Measurements from ENCODE around the gene EEF1G. TPM values are rescaled to one million over a fixed set of nuclear protein-coding genes. Genes with fewer than 3 reads are reported as not detected.

The EEF1G gene, protein sequence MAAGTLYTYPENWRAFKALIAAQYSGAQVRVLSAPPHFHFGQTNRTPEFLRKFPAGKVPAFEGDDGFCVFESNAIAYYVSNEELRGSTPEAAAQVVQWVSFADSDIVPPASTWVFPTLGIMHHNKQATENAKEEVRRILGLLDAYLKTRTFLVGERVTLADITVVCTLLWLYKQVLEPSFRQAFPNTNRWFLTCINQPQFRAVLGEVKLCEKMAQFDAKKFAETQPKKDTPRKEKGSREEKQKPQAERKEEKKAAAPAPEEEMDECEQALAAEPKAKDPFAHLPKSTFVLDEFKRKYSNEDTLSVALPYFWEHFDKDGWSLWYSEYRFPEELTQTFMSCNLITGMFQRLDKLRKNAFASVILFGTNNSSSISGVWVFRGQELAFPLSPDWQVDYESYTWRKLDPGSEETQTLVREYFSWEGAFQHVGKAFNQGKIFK
- 1,778 and 1,867 TPM in 2 replicates for total RNA-seq
- total RNA-seq (2013), result 3,621 TPM
- 1,359 and 1,582 TPM in 2 replicates for polyA plus RNA-seq
- 1,730 and 2,023 TPM in 2 replicates for polyA minus RNA-seq

DNA sequence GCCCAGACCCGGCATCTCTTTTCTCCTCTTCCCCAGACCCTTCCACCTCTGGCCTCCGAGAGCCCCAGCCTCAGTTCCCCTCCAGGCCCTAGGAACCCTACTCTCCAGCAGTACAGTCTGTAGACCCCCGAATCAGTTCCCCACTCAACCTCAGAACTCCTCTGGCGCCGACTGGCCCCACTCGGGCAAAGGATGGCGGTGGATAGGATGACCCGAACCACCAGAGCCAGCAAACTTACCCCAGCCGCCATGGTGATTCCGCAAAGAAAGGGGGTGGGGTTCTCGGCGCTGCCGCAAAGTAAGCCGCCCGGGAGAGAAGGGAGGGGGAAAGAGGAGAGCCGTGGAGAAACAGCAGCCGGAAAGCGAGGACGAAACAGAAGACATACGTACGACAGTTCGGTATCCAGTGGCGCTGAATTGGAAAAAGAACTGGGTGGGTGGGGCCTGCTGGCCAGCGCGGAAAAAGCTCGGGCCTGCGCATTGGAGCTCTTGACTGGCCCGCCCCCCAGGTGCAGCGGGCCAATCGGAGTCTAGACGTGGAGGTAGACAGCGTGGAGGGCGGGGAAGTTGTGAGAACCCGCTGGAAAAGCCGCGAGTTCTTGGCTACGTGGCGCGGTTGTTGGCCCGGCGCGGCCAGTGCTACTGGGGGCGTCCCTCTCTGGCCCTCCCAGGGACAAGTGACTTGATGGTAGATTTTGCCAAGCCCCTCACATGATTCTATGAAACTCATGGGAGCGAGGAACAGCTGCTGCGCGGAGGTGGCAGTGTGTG lies at the start of gene EEF1G:
Gene EEF1G, minus strand, starts transcription at position 300 of the 771 bp plus-strand sequence. Its CDS starts 49 bp downstream, at position 251.
- DNase-seq, result peak; percentile 99
- peaks cover 50% of the 10 kb centered on the region for H3K4me1 Mint-ChIP-seq

More for the DNA sequence above, at the start of gene EEF1G:
- Mint-ChIP-seq H3K27ac (peak within 1 kb of the TSS; percentile 95), H3K9me3 (ENCODE audit: insufficient read depth) (no peaks in the 10 kb centered on the region), H3K4me3 (peak within 1 kb of the TSS; percentile 92), H3K27me3 (no peaks in the 10 kb centered on the region)
- peaks cover 0 to 3% (median 0%) of the 10 kb centered on the region in 3 donors for H3K9me3 ChIP-seq (ENCODE audit: control extremely low read depth in 1 of 3, control insufficient read depth in 2 of 3, insufficient read depth in 1 of 3, low read length in 2 of 3)
- H3K4me1 ChIP-seq (ENCODE audit: control insufficient read depth in 2 of 2, insufficient read depth in 2 of 2, low read length in 2 of 2), result peaks cover 12 to 25% of the 10 kb centered on the region in 2 donors
- H3K9ac ChIP-seq (ENCODE audit: low read length), result peak within 1 kb of the TSS; percentile 86
- intact Hi-C loops (cut with micrococcal nuclease), result loop anchor here (1.0 to 5.0 kb wide), 8 partner anchors 13 to 307 kb away; partner anchors contain the start of genes BSCL2, GNG3, SLC3A2 and STX5
- H3K36me3 ChIP-seq (replicated peaks in 1 of 2; ENCODE audit: control extremely low read depth in 1 of 2, control insufficient read depth in 1 of 2, extremely low read depth in 1 of 2, insufficient read depth in 2 of 2, low read length in 1 of 2), result peaks cover 6 to 46% of the 10 kb centered on the region in 2 experiments
- no peaks in the 10 kb centered on the region for H3K27me3 ChIP-seq (replicated peaks in 1 of 4; ENCODE audit: control extremely low read depth in 1 of 4, control insufficient read depth in 3 of 4, insufficient read depth in 4 of 4, low read length in 3 of 4)
- peak; percentile 93 for ATAC-seq (ENCODE audit: low read depth)
- peak within 1 kb of the TSS; percentile 89 for H2AFZ ChIP-seq (ENCODE audit: insufficient read depth, low read depth, low read length, poor library complexity, severe bottlenecking)
- under 1% methylated on average over 41 of the region's 46 CpGs for WGBS (ENCODE audit: insufficient coverage)
- H3K79me2 ChIP-seq (ENCODE audit: control insufficient read depth, insufficient read depth, low read length), result peaks cover 18% of the 10 kb centered on the region
- peak within 1 kb of the TSS; percentile 84 to 88 for H3K27ac ChIP-seq (ENCODE audit: low read length in 2 of 2)
- TF ChIP-seq, protein P1, sequence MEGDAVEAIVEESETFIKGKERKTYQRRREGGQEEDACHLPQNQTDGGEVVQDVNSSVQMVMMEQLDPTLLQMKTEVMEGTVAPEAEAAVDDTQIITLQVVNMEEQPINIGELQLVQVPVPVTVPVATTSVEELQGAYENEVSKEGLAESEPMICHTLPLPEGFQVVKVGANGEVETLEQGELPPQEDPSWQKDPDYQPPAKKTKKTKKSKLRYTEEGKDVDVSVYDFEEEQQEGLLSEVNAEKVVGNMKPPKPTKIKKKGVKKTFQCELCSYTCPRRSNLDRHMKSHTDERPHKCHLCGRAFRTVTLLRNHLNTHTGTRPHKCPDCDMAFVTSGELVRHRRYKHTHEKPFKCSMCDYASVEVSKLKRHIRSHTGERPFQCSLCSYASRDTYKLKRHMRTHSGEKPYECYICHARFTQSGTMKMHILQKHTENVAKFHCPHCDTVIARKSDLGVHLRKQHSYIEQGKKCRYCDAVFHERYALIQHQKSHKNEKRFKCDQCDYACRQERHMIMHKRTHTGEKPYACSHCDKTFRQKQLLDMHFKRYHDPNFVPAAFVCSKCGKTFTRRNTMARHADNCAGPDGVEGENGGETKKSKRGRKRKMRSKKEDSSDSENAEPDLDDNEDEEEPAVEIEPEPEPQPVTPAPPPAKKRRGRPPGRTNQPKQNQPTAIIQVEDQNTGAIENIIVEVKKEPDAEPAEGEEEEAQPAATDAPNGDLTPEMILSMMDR (IDR thresholded peaks at IDR 0.05), result no peak
- no peak for TF ChIP-seq EZH2 (IDR thresholded peaks at IDR 0.05; ENCODE audit: borderline replicate concordance, insufficient read depth, low read depth, low read length, poor library complexity, severe bottlenecking)
- POLR2A ChIA-PET, result interaction anchor here (0.9 to 2.3 kb wide), 18 partner anchors 12 to 267 kb away, joined by 3 to 35 read pairs (median 4); partner anchors contain the start of genes B3GAT3, C11orf98, CSKMT and HNRNPUL2
- peak within 1 kb of the TSS; percentile 74 to 99 (median 80) for H3K4me3 ChIP-seq (ENCODE audit: control extremely low read depth in 1 of 5, extremely low read depth in 1 of 5, insufficient read depth in 1 of 5, low read depth in 2 of 5, low read length in 4 of 5)
- H3K4me2 ChIP-seq (replicated peaks; ENCODE audit: low read depth, low read length, poor library complexity, severe bottlenecking), result peak within 1 kb of the TSS; percentile 90
- CTCF ChIA-PET, result interaction anchor here (0.7 to 6.1 kb wide), 11 partner anchors 8 to 213 kb away, joined by 3 to 33 read pairs (median 4); partner anchors contain the start of genes EML3, LBHD1, TUT1 and UQCC3
- H4K20me1 ChIP-seq (ENCODE audit: control insufficient read depth, insufficient read depth, low read length, poor library complexity, severe bottlenecking), result peaks cover 8% of the 10 kb centered on the region

All from B cell (primary cell).